Activated CD4-positive, alpha-beta T cell treated with anti-CD3 and anti-CD28 coated beads, Interleukin-2, amount 50 U/mL, for 4 hours (primary cell): ENCODE results near the gene DRAXIN.

Experiments used
- DNase-seq, 2 experiments: peaks; one replicate each; pipeline ENCODE4 v3.0.0-alpha.2; 2020

Gene DRAXIN

DNA sequence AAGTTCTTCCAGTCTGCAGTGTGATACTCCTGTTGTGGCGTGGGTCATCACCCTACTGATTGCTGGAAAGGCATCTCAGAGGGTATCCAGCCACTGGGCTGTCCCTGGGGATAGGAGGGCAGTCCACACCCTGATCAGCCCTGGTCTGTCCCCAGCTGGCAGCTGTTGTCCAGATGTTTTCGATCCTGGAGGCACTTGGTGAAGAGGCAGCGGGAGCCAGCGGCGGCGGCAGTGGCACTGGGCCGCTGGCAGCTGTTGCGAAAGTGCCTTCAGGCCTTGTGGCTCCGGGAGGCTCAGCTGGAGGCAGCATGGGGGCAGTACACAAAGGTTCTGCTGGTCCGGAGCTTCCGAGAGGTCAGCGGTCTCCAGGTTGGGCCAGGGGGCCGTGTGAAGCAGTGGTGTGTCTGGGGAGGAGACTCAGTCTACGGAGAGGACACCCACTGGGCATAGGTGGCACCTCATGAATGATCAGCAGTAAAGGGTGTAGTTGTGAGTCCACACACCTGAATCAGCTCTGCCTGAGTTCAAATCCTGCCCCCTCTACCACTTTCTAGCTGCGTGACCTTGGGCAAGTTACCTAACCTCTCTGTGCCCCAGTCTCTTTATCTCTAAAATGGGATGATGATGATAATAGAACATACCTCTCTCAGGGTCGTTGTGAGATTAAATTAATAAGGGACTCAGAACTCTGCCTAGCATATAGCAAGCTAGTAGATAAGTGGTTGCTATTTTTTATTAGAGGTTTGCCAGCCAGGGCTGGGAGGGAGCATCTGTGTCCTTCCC lies 76.6 kb downstream of the DRAXIN start:
- no peak for DNase-seq

- no peak for DNase-seq
These were observed 77.3 kb downstream of the DRAXIN start for GRCh38 chr1:11768821-11769220.

- no peak for DNase-seq
These were observed 77.8 kb downstream of the DRAXIN start for GRCh38 chr1:11769274-11769673.

DNA sequence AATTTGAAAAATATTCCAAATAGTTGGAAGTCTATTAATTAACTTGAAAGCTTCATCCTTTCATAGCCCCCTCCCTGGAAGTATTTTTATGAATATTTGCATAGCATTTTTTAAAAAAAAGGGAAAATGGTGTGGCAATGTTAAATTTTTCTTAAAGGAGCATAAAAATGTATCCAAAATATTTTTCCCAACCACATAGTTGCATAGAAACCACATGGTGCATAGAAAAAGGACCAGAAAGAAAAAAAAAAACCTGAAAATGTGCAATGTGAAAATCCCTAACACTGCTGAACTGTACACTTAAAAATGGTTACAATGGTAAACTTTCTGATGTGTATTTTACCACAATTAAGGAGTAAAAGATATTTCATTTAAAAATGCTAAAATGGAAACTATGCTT lies 78.5 kb downstream of the DRAXIN start:
- DNase-seq, result no peak

- DNase-seq, result no peak
These were observed 80.1 kb downstream of the DRAXIN start for GRCh38 chr1:11771481-11772043.

- no peak for DNase-seq
These were observed 80.9 kb downstream of the DRAXIN start for GRCh38 chr1:11772458-11772857.

GRCh38 chr1:11774753-11775152 lies 83.2 kb downstream of the DRAXIN start:
- no peak for DNase-seq
